ENCODE data around the gene MRPS9. TPM values are rescaled to one million over a fixed set of nuclear protein-coding genes. Genes with fewer than 3 reads are reported as not detected.
A peak's percentile ranks its signal among the peaks of the same experiment; 100 is the strongest.

MRPS9 gene
- polyA plus RNA-seq (2013, experiment 1 of 2; ENCODE audit: insufficient read length) = 32.9 TPM
- 30.3 TPM for polyA plus RNA-seq (2013, experiment 2 of 2; ENCODE audit: insufficient read length)

DNA sequence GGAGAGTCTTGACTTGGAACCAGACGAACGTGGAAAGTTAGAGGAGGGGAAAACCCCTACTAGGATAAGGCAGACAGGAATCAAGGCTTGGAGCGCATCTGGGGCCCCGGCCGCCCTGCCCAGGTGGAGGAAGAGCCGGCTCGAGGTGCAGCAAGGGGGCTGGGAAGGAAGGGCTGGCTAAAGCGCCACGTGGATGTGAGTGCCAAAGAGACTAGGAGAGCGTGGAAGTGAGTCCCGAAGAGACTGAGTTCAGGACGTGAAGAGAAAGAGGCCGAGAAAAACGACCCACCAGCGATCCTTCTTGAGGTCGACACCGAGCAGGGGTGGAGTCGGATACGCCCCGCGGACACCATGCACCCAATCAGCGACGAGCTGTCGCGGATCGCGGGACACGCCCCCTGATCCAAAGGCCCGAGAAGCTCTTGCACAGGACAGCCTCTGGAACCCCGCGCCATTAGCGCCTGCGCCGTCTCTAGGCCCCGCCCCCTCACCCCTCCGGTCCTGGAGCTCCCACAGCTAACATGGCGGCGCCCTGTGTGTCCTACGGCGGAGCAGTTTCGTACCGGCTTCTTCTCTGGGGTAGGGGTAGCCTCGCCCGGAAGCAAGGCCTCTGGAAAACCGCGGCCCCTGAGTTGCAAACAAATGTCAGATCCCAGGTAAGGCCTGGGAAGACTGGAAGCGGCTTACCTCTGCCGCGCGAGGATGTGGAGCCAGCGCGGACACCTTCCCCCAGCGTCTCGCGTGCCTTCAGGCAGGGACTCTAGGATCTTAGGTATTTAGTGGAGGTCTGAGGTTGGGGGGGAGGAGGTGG lies at the start of gene MRPS9:
TSS of gene MRPS9 (plus strand) at position 498 of the 811 bp plus-strand sequence. CDS start at position 522, 24 bp downstream.
- peak; percentile 97 for DNase-seq

DNA sequence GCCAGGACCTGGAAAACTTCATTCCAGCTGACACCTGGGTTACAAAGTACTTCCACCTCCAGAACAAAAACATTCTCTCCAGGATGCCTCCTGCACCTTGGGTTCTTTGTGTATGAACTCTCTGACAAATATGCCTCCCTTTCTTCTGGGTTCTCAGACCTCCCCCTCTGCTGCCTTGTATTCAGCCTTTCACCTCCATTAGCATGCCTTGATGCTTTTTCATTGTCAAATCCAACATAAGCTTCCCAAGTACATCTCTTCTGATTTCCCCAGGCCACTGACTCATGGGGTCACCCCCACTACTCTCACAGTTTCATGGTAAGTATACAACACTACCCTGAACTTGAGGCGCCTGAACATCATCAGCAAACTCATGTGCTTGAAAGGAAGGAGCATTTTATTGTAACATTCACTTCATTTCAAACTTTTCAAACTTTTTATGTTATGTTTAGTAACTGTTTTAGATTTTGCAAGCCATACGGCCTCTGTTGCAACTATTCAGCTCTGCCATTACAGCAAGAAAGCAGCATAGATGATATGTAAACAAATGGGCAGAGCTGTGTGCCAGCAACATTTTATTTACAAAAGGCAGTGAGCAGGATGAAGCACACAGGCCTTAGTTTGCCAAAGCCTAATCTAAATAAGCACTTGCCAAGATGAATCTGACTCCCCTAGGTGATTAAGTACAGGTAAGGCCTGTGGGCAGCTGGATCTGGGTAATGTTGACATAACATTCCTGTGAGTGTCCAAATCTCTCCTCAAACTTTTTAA lies 32.5 kb upstream of the MRPS9 start:
- DNase-seq = no peak

DNA sequence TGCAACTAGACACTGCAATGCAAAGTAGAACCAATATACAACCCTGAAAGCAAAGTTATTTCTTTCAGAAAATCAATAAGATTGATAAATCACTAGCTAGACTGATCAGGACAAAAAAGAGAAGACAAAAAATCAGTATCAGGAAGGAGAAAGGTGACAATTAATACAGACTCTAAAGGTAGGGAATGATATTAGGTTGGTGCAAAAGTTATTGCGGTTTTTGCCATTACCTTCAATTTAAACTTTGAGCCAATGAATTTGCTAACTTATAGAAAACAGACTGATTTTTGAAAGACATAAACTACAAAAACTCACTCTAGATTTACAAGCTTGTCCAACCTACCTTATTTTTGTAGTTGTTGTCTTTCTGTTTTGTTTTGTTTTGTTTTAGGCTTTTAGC lies 30.5 kb upstream of the MRPS9 start:
- DNase-seq = no peak

DNA sequence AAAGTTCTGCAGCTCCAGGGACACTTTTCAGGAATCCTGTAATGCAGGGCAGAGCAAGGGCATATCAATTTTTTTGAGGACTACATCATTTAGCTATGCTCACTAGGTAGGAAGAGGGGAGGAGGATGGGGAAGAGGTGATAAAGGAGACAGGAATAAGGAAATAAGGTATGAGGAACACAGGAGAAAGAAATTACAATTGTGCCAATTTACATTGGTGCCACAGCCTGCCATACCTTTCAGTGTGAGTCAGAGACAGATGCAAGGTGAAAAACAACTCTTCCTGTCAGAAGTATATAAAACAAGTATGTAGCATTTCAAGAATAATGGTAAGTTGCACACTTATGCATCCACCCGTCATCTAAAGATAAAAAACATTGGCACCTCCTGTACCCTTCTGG lies 5.4 kb upstream of the MRPS9 start:
- DNase-seq = no peak

DNA sequence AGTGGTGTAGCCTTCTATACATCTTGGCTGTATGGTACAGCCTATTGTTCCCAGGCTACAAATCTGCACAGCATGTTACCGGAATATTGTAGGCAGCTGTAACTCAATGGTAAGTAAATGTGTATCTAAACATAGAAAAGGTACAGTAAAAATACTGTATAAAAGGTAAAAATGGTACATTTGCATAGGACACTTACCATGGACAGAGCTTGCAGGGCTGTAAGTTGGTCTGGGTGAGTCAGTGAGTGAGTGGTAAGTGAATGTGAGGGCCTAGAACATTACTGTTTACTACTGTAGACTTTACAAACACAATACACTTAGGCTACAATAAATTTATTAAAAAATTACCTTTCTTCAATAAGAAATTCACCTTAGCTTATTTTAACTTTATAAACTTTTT lies 3.7 kb upstream of the MRPS9 start:
- DNase-seq = no peak

DNA sequence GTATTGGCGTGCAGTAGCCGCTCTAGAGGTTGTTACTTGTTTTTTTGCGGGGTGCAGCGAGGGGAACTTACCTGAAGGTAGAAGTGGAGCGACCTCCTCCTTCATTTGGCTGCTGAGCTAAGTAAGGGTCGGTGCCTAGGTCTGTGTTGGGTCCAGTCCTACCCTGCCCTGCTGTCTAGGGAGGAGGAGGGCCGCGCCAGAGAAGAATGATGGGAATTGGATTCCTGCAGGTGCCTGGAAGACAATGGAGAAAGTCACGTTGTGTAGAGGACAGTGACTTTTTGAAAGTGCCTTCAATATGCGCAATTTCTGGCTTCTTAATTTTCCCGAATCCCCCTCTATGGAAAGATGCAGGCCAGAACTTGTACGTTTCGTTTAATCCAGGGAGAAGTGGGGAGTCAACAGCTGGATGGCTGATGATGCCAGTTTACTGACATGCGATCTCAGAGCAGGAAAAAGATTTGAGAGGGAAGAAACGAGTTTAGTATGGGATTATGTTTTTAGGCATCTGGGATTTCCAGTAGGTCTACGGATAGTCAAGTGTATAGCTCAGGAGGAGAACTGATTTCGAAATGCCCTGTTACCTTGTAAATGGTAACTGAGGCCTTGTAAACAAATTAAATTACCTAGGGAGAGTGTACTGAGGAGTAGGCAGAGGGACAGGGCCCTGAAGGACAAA lies 653 bp downstream of the MRPS9 start:
- peak; percentile 2 for DNase-seq

DNA sequence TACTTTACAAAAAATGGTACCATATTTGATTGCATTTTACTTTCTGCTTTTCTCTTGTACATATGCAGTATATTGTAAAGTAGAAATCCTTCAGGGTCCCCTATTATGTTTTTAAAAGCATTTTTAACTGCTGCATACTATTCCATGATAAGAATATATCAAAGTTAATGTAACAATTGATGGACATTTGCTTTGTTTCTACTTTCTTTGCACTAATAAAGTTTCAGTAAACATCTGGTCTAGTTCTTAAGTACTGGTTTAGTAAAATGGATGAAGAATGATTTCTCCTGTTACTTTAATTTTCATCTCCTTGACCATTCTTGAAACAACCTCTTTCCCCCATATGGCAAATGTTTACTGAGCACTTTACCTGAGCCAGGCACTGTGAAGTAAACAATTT lies 1.7 kb downstream of the MRPS9 start:
- no peak for DNase-seq

DNA sequence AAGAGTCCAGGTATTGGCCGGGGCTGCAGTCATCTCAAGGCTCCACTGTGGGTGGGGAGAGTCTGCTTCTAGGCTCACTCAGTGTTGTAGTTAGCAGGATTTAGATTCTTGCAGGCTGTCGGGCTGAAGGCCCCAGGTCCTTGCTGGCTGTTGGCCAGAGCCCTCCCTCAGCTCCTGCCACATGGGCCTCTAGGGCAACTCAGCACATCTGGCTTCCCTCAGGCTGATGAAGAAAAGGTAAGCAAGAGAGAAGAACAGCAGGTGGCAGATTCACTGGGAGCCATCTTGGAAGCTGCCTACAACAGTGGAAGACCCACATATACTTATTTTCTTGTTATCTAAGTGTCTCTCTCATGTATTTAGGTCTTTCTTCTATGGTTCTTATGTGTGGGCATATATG lies 4.3 kb downstream of the MRPS9 start:
- no peak for DNase-seq

DNA sequence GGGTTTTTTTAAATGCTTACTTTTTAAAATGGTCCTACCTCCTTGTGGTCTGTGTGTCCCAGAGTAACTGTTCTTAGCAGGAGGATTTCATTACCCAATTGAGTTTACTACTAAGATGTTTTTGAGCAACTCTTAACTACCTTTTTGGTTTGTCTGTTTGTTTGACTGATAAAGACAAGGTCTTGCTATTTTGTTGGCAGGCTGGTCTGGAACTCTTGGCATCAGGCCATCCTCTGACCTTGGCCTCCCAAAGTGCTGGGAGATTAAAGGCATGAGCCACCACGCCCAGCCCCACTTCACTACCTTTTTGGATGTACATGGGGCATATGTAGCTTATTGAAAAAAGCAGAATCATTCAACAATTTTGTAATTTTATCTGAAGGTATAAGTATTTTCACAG lies 14.9 kb downstream of the MRPS9 start:
- DNase-seq = no peak

DNA sequence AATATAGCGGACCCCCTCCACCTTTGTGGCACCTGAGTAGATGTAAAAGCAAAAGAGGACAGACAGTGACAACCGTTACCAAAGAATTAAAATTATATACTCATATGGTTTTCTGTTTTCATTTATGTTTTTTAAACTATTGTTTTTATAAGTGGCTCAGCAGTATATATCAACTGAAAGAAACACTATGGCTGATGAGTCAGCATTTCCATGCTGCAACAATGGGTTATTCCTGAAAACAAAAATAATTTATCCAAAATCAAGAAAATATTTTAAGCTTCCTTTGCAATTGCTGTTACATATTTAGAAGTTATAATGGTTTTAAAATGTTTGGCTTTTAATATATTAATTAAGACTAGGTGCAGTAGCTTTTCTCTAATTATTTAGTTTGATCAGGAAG lies 17.7 kb downstream of the MRPS9 start:
- no peak for DNase-seq

DNA sequence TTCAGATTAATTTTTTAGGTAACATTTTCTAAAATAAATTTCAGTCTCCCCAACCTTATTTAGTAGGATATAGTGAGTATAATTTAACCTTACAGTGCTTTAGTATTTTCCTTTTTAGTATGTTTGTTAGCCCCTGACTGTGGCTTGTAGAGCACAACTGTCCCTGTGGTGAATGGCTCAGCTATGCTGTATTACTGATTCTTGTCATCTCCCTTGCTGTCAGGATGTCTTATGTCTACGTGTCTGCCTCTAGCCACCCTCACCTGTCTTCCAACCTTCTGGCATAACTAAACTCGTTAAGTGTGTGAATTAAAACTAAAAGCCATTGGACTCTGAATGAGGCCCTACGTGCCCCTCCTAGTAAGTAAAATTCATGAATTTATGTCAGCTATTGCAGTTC lies 18.4 kb downstream of the MRPS9 start:
- no peak for DNase-seq

DNA sequence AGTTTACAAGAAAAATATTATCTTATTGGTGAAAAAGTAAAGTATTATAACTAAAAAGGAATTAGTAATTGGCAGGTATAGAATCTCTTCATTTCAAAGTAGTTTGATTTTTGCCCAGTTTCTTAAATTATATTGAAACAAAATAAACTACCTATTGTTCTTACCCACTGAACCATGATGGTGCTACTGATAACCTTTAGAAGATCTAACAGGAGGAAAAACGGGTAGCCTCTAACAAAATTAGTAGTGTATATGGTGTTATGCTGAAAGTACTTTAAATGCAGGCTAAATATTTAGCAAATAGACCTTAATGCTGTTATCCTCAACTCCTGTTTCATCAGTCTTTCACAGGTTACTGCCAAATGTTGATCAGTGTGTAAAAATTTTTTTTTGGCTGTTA lies 19.1 kb downstream of the MRPS9 start:
- DNase-seq = no peak

DNA sequence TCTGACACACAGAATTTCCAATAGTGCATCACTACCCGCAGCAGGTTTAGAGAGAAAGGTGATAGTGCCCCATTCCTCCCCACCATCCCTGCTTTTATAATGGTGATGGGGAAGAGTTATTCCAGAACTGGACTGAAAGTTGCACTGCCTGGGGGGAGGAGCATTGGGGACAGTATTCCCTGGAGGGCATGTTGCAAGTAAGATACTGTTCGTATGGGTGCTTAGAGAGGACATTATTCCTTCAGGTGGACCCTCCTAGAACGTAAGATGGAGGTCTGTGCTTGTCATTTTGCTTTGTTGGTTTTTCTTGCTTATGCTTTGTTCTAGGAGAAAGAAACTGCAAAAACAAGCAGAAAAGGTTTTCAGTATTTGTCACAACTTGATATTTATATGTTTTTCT lies 23.7 kb downstream of the MRPS9 start:
- DNase-seq = no peak

DNA sequence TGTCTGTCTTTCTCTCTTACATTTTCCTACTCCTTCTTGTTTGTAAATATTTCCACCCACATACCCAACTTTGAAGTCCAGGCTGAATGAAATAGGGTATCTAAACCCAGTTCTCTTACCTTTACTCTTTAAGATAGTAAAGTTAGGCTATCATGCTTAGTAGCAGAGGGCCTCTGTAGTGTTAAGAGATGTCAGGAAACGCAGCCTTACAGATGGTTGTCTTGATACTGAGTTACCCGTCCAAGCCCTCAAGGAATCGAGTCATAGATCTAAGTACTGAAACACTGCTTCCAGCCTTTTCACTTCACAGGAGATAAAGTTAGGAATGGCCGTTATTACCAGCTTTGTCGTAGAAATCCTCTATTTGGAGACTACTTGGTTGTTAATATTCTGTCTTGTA lies 24.3 kb downstream of the MRPS9 start:
- no peak for DNase-seq

DNA sequence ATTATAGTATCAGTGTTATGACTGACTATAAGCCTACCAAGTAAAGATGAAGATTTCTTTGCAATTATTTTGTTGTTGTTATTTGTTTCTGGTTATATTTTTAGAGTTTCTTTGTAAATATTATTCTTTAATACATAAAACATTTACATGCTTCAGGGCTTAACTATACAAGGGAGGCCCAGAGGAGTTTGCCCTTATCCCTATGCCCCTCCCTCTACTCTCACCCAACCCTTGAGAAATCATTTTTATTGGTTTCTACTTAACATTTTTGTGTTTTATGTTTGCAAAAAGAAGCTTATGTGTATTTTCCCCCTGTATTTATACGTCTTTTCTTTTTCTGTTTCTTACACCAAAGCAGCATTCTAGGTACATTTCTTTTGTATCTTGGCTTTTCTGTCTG lies 30.5 kb downstream of the MRPS9 start:
- DNase-seq = no peak

DNA sequence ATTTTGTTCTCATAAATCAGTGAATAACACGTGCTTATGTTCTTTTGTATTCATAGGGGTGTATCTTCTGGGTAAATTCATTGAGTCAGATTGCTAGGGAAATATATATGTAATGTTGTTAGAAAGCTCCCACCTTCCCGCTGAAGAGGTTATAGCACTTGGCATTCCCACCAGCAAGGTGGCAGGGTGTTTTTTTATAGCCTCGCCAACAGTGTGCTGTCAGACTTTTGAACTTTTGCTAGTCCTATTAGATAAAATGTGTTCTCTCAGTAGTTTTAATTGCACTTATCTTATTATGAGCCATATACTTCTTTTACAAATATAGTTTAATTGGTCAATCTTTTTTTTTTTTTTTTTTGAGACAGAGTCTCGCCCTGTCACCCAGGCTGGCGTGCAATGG lies 31.0 kb downstream of the MRPS9 start:
- DNase-seq = no peak

DNA sequence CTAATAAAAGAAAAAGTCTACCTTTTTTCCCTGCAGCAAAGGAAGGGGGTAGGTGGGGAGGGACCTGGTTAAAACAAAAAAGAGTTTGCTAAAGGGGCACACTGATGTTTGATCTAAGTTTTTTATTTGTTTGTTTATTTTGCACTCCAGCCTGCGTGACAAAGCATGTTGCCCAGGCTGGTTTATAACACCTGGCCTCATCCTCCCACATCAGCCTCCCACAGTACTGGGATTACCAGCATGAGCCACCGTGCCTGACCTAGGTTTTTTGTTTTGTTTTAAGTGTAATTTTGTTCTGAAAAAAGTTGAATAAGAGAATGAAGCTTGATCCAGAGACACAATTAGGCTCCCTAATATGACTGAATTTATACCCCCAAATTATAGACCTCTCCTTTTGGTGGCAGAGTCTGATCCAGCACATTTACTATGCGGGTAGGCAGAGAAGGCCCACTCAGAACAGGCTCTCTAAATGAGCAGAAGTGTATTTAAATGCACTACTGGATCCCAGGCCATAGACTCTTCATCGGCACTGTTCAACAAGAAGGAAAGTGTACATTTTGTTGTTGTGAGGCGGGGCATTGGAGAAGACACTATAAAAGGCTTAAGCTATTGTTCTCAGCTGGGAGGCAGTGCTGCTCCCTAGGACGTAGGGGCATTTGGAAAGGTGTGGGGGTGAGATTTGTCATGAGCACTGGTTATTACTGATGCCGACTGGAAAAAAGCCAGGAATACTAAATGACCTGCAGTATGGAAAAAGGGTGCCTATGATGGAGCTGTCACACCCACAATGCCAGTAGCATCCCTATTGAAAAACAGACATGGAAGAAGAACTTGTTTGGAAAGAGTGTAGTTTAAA lies 32.4 kb downstream of the MRPS9 start:
- DNase-seq = no peak

DNA sequence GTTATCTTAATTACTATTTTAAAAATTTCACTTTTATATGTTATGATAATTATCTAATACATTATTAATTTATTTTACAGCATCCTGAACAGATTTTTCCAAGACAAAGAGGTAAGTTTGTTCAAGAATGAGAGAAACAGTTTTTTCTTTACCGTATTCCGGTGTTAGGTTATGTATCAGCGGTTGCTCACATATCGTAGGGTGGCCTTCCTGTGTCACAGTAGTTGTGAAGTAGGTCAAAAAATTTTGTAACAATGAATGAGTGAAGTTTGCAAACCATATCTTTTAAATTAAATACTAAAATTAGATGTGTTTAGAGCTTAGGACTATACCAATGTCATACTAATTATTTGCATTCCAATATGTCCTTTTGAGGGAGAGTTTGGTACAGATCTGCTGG lies 33.5 kb downstream of the MRPS9 start:
- no peak for DNase-seq

DNA sequence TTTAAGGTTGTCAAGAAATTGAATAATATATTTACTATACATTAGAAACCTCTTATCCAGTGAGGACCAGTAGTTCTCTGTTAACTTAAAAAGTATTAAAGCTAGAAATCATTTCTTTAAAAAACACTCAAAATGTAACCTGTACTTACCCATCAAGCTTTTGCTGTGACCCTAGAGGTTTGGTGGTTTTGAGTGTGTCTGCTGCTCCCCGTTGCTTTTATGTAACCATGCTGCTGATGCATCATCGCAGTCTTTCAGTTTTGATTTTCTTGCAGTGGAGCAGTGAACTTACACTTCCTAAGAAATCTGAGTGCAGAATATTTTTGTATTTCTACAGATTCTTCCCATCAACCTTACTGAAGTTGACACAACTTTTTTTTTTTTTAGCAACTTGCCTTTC lies 34.2 kb downstream of the MRPS9 start:
- no peak for DNase-seq

DNA sequence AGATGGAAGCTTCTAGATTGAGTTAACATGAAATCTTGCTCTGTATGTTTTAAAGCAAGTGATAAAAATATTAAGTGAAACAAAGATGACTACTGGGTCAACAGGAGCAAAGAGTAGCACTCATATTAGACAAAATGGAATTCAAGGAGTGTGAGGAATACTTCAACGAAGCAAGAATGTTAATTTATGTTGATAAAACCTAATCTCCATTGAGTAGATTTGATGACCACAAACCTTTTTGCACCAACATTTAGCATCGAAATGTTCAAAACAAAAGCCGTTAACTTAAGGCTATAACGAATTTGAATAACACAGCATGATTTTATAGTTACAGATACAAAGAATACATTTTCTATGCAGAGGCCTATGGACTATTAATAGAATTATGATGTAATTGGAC lies 35.7 kb downstream of the MRPS9 start:
- no peak for DNase-seq

DNA sequence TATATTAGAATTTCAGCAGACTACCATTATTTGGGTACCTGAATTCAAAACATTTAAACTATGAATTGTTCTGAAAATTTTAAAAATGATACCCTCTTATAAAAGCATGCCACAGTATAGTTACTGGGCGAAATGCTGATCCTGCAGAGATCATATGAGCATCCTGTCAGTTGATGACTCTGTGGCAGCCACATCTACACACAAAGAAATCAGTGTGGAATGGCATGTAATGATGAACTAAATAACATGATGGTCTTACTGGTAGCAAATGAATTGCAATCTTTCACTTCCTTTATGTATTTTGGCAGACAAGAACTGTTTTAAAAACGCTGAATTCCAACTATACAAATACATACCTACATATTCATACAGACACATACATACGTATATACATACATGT lies 38.3 kb downstream of the MRPS9 start:
- no peak for DNase-seq

DNA sequence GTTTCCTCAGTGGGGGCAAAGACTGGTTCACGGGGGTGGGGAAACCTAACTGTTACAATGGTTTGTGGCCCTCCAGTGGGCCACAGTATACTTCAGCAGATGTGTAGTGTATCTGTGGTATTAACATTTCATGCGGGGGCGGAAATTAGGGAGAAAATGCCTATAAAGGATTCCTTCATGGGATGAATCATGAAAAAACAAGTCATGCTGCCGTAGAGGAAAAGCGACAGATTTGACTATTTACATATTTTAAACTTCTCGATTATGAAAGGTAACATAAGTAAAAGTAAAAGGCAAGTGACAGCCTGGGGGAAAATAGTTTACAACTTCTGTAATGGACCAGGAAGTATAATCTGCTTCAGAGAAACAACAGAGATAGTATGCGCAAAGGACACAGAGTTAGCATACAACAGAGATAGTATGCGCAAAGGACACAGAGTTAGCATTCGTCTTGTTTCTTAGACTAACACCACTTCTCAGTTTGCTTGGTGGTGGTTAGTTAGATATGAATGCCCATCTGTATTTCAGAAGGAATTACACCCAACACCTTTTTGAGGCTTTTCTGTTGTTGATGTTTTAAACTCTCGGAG lies 41.1 kb downstream of the MRPS9 start:
- DNase-seq = peak; percentile 6
